Thyroid gland (tissue), 4 donors: ENCODE measurements around the gene TMEM138. TPM values are rescaled to one million over a fixed set of nuclear protein-coding genes. Genes with fewer than 3 reads are reported as not detected.

Experiments
- DNase-seq, 2 donors: peaks; one replicate each; pipeline ENCODE4 v3.0.0-alpha.2; 2019
- H3K27ac ChIP-seq, 3 donors: fragments of 200-600 bp; sonication (generic); 1 replicate in 2 of 3; 2 replicates in 1 of 3; pipeline ENCODE4 v1.5.1; 2016 to 2019; ENCODE audit warnings: mild to moderate bottlenecking in 1 of 3, moderate library complexity in 1 of 3
- H3K27me3 ChIP-seq: fragments of 200-600 bp; sonication (generic); one replicate; pipeline ENCODE4 v1.5.1; 2019
- H3K36me3 ChIP-seq, 2 donors: fragments of 200-600 bp; sonication (generic); one replicate each; pipeline ENCODE4 v1.5.1; 2016 to 2019
- H3K4me1 ChIP-seq, 2 donors: fragments of 200-600 bp; sonication (generic); one replicate each; pipeline ENCODE4 v1.5.1; 2017 to 2019
- H3K4me3 ChIP-seq, 3 donors: fragments of 200-600 bp; sonication (generic); replicated peaks in 1 of 3; 1 replicate in 2 of 3; 2 replicates in 1 of 3; pipeline ENCODE4 v1.5.1; 2016; ENCODE audit warnings: mild to moderate bottlenecking in 1 of 3
- H3K9me3 ChIP-seq: fragments of 200-600 bp; sonication (generic); one replicate; pipeline ENCODE4 v1.5.1; 2017
- POLR2A ChIP-seq, 2 donors: fragments of 450-650 bp; IDR thresholded peaks; one replicate each; pipeline ENCODE4 v1.6.1; 2017; ENCODE audit warnings: antibody characterized with exemption in 2 of 2, mild to moderate bottlenecking in 2 of 2, moderate library complexity in 1 of 2
- WGBS, 2 donors: methylation state at CpG; one replicate each; pipeline ENCODE4 v1.1.5; 2017; 5-methylcytosine and 5-hydroxymethylcytosine counted together
- intact Hi-C: fragments of 100-400 bp; cut with DNase I; formaldehyde crosslinking; loops from one replicate; pipeline ENCODE4 v1.15.1; 2023
- total RNA-seq, 4 donors: library from RNA; depleted of rRNA; stranded (reverse); fragments of >200 nt; gene quantifications; one replicate each; pipeline ENCODE4 v1.2.3, GENCODE V29; 2016
- TF ChIP-seq, protein P1 (sequence below), 6 experiments: fragments of 200-600 bp in 3 of 6; fragments of 450-650 bp in 3 of 6; sonication (generic) in 3 of 6; IDR thresholded peaks; one replicate each; pipeline ENCODE4 v1.5.1; 2016 to 2019; ENCODE audit warnings: antibody characterized with exemption in 6 of 6, mild to moderate bottlenecking in 2 of 6, inconsistent platforms in 1 of 6, moderate library complexity in 1 of 6

TMEM138 gene
- total RNA-seq, 4 donors from 2014 or later: 25.3 to 37.1 (median 31.5) TPM

DNA sequence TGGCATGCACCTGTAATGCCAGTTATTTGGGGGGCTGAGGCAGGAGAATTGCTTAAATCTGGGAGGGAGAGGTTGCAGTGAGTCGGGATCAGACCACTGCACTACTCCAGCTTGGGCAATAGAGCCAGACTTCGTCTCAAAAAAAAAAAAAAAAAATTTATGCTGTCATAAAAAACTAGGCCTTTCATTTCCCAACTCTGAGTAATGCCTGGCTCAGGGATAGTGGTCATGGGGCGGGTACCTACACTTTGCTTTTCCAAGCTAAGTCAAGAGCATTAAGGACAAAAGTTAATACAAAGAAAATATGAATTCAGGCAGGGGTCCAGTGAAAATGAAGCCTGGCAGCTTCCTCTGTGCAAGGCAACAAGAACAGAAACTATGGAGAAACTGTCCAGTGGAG, 51.3 kb downstream of the TMEM138 start:
- WGBS, 2 donors: 89 to 93% methylated on average over 3 of the region's 3 CpGs
- intact Hi-C loops: no loop called here
- Histone ChIP-seq H3K27me3 (no peaks in the 10 kb centered on the region), H3K36me3 (peaks cover 93 to 97% of the 10 kb centered on the region in 2 donors), H3K4me3 (no peak overlapping the region), H3K9me3 (no peaks in the 10 kb centered on the region), H3K4me1 (no peaks in the 10 kb centered on the region), H3K27ac (no peak overlapping the region)
- DNase-seq: no peak
- TF ChIP-seq, protein P1, sequence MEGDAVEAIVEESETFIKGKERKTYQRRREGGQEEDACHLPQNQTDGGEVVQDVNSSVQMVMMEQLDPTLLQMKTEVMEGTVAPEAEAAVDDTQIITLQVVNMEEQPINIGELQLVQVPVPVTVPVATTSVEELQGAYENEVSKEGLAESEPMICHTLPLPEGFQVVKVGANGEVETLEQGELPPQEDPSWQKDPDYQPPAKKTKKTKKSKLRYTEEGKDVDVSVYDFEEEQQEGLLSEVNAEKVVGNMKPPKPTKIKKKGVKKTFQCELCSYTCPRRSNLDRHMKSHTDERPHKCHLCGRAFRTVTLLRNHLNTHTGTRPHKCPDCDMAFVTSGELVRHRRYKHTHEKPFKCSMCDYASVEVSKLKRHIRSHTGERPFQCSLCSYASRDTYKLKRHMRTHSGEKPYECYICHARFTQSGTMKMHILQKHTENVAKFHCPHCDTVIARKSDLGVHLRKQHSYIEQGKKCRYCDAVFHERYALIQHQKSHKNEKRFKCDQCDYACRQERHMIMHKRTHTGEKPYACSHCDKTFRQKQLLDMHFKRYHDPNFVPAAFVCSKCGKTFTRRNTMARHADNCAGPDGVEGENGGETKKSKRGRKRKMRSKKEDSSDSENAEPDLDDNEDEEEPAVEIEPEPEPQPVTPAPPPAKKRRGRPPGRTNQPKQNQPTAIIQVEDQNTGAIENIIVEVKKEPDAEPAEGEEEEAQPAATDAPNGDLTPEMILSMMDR (IDR thresholded peaks at IDR 0.05): no peak
- no peak for TF ChIP-seq POLR2A (IDR thresholded peaks at IDR 0.05)

DNA sequence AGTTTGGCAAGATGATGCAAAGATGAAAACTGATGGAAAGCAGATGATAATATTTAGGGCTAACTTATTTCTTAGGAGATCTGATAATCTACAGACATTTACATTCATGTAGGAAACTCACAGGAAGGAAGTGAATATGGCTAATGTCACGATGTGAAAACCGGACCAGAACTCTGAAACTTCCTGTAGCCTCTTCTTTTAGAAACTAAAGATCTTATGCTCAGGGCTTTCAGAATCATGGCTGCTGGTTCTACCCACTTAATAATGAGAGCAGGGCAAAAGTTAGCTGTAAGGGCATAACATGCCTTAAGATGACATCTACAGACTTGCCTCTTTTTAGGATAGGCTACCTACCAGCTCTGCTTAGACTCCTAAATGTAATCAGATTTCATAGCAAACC, 52.4 kb downstream of the TMEM138 start:
- Histone ChIP-seq H3K27ac (no peak overlapping the region), H3K36me3 (peaks cover 93 to 97% of the 10 kb centered on the region in 2 donors), H3K27me3 (no peaks in the 10 kb centered on the region), H3K4me1 (no peaks in the 10 kb centered on the region), H3K4me3 (no peak overlapping the region), H3K9me3 (no peaks in the 10 kb centered on the region)
- WGBS, 2 donors: 72 to 73% methylated on average over 2 of the region's 2 CpGs
- TF ChIP-seq, protein P1 (IDR thresholded peaks at IDR 0.05): no peak
- no peak for TF ChIP-seq POLR2A (IDR thresholded peaks at IDR 0.05)
- no peak for DNase-seq
- intact Hi-C loops: no loop called here

DNA sequence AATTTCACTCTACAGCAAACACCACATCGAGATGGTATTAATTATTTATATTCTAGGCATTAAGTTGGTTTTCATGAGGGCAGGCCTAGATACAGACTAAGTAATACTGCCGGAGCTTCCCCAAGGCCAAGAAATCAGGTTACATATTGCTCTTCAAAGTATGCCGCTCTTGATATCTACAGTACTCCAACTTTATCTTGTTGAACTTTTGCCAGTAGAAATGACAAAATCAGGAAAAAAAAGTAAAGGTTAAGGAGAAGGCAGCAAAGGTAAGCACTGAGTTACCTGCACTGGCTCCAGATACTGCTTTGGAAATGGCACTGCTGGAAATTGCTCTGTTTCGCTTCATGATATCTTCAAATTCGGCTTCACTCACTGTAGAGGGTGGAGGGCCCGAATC, 53.2 kb downstream of the TMEM138 start:
- H3K27ac ChIP-seq: no peak overlapping the region
- DNase-seq: no peak
- 93 to 95% methylated on average over 6 of the region's 6 CpGs for WGBS, 2 donors
- no peak for TF ChIP-seq POLR2A (IDR thresholded peaks at IDR 0.05)
- TF ChIP-seq, protein P1 (IDR thresholded peaks at IDR 0.05): no peak
- intact Hi-C loops: no loop called here
- no peaks in the 10 kb centered on the region for H3K4me1 ChIP-seq
- H3K36me3 ChIP-seq: peaks cover 94 to 97% of the 10 kb centered on the region in 2 donors
- no peaks in the 10 kb centered on the region for H3K27me3 ChIP-seq
- H3K4me3 ChIP-seq: no peak overlapping the region
- H3K9me3 ChIP-seq: no peaks in the 10 kb centered on the region

DNA sequence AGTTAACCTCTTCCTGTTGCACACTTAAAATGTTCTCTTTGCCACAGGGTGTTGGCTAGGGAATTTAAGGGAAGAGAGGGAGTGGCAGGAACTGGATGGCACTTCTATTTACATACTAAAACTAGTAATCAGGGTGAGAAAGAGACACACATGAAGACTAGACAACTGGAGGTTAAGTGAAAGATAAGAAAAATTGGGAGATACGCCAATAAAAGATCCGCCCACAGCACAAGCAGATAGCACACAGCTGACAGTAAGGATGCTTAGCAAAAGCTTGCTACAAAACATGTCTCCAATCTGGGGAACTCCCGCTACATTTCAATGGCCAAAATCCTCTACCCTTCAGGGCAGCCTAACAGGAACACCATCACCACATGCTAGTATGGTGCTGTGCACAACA, 54.8 kb downstream of the TMEM138 start:
- no peak for TF ChIP-seq POLR2A (IDR thresholded peaks at IDR 0.05)
- TF ChIP-seq, protein P1 (IDR thresholded peaks at IDR 0.05): no peak
- Histone ChIP-seq H3K4me3 (no peak overlapping the region), H3K27ac (no peak overlapping the region), H3K27me3 (no peaks in the 10 kb centered on the region), H3K9me3 (no peaks in the 10 kb centered on the region), H3K36me3 (peaks cover 81 to 97% of the 10 kb centered on the region in 2 donors), H3K4me1 (no peaks in the 10 kb centered on the region)
- 90 to 93% methylated on average over 3 of the region's 3 CpGs for WGBS, 2 donors
- no peak for DNase-seq
- intact Hi-C loops: no loop called here

DNA sequence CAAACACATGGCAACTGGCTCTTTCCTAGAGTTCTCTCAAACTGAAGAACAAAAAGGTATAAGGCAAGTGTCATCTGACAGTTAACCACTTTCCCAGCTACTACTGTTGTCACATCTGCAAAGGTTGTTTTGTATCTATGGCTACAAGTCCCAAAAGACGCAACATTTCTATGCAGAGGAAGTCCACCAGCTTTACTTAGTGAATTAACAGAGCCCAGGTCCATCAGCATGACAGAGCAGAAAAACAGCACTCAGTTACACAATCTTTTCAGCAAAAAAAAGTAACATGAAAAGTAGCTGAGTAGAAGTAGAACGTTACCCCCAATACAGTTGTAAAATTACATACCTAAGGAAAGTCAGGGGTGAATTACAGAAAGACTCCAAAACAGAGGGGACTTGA, 55.5 kb downstream of the TMEM138 start:
- peaks cover 75 to 90% of the 10 kb centered on the region in 2 donors for H3K36me3 ChIP-seq
- TF ChIP-seq, protein P1 (IDR thresholded peaks at IDR 0.05): no peak
- no peak for TF ChIP-seq POLR2A (IDR thresholded peaks at IDR 0.05)
- no peaks in the 10 kb centered on the region for H3K4me1 ChIP-seq
- intact Hi-C loops: no loop called here
- H3K27me3 ChIP-seq: no peaks in the 10 kb centered on the region
- H3K4me3 ChIP-seq: no peak overlapping the region
- DNase-seq: no peak
- no peaks in the 10 kb centered on the region for H3K9me3 ChIP-seq
- no peak overlapping the region for H3K27ac ChIP-seq
- 77 to 79% methylated on average over 2 of the region's 2 CpGs for WGBS, 2 donors
